Endothelial cell of umbilical vein (primary cell): ENCODE data around the gene SRP68.

Source experiments
- CTCF ChIP-seq, 2 donors: IDR thresholded peaks; 1 replicate in 1 of 2; 2 replicates in 1 of 2; pipeline ENCODE4 v1.5.1; 2011; ENCODE audit warnings: low read length in 2 of 2, mild to moderate bottlenecking in 2 of 2, moderate library complexity in 2 of 2, control low read depth in 1 of 2, inconsistent platforms in 1 of 2, low read depth in 1 of 2; ENCODE audit not compliant: insufficient read depth in 1 of 2; ENCODE audit errors: extremely low read depth in 1 of 2
- EZH2 ChIP-seq: IDR thresholded peaks from 2 replicates; pipeline ENCODE4 v1.6.1; 2012; ENCODE audit warnings: borderline replicate concordance, low read depth, mild to moderate bottlenecking, moderate library complexity, low read length, inconsistent platforms; ENCODE audit not compliant: severe bottlenecking
- MYC ChIP-seq: IDR thresholded peaks from one replicate; pipeline ENCODE4 v1.6.1; 2011; ENCODE audit warnings: mild to moderate bottlenecking, low read depth, low read length
- POLR2AphosphoS5 ChIP-seq: IDR thresholded peaks from 2 replicates; pipeline ENCODE4 v1.6.1; 2012; ENCODE audit warnings: low read depth, mild to moderate bottlenecking, control low read depth, low read length, moderate library complexity; ENCODE audit not compliant: insufficient read depth

- TF ChIP-seq CTCF (IDR thresholded peaks at IDR 0.05; ENCODE audit: extremely low read depth in 1 of 2, insufficient read depth in 1 of 2, low read depth in 1 of 2, low read length in 2 of 2) (no peak), EZH2 (no peak), MYC (no peak), POLR2AphosphoS5 (no peak)
Measured at GRCh38 chr17:76048711-76049110, 23.6 kb downstream of the SRP68 start.
